ENCODE results near the gene NRIP2. TPM values are rescaled to one million over a fixed set of nuclear protein-coding genes. Genes with fewer than 3 reads are reported as not detected.
A peak's percentile ranks its signal among the peaks of the same experiment; 100 is the strongest.
"Not testable (repeated sequence)": the region's sequence is repeated elsewhere in the genome, so short reads cannot be mapped to it uniquely, and the experiment has no call there.

The NRIP2 gene
- total RNA-seq, 1 donor from 2014 or later = 9.7 TPM

GRCh38 chr12:2876431-2877046 is 41.7 kb upstream of the NRIP2 start:
- Histone ChIP-seq H3K36me3 (no peaks in the 10 kb centered on the region), H3K4me3 (peak overlapping the region; percentile 94 to 99), H3K4me1 (peaks cover 0 to 16% of the 10 kb centered on the region in 2 donors), H3K27ac (peak overlapping the region in 1 of 2 donors; percentile 96), H3K9me3 (no peaks in the 10 kb centered on the region), H3K27me3 (no peaks in the 10 kb centered on the region)
- no peak for TF ChIP-seq CTCF (IDR thresholded peaks at IDR 0.05)
- intact Hi-C loops (cut with DNase I) = loop anchor here (1.0 to 5.0 kb wide), 2 partner anchors 14 to 81 kb away; partner anchors contain the start of genes TEAD4 and TULP3
- no peak for DNase-seq (ENCODE audit: low spot score in 2 of 2)

- H3K9me3 ChIP-seq; H3K36me3 ChIP-seq; intact Hi-C loops (cut with DNase I); H3K27ac ChIP-seq; H3K27me3 ChIP-seq; H3K4me3 ChIP-seq; H3K4me1 ChIP-seq; DNase-seq (ENCODE audit: low spot score in 2 of 2): not testable (repeated sequence)
Measured at GRCh38 chr12:2868986-2869632, 34.3 kb upstream of the NRIP2 start.

- no peak overlapping the region for H3K4me3 ChIP-seq
- intact Hi-C loops (cut with DNase I) = no loop called here
- no peak for TF ChIP-seq CTCF (IDR thresholded peaks at IDR 0.05)
Measured at GRCh38 chr12:2864198-2864597, 29.4 kb upstream of the NRIP2 start.

GRCh38 chr12:2863402-2863801 is 28.6 kb upstream of the NRIP2 start:
- H3K4me3 ChIP-seq = not testable (repeated sequence)

More at GRCh38 chr12:2864198-2864597, 29.4 kb upstream of the NRIP2 start:
- no peak for DNase-seq (ENCODE audit: low spot score in 2 of 2)
- Histone ChIP-seq H3K36me3 (no peaks in the 10 kb centered on the region), H3K4me1 (no peaks in the 10 kb centered on the region), H3K27me3 (no peaks in the 10 kb centered on the region), H3K27ac (no peak overlapping the region), H3K9me3 (no peaks in the 10 kb centered on the region)

GRCh38 chr12:2862876-2863275 is 28.0 kb upstream of the NRIP2 start:
- no peak for TF ChIP-seq CTCF (IDR thresholded peaks at IDR 0.05)
- Histone ChIP-seq H3K9me3 (no peaks in the 10 kb centered on the region), H3K27ac (no peak overlapping the region), H3K27me3 (no peaks in the 10 kb centered on the region), H3K4me1 (no peaks in the 10 kb centered on the region), H3K36me3 (no peaks in the 10 kb centered on the region), H3K4me3 (no peak overlapping the region)
- DNase-seq (ENCODE audit: low spot score in 2 of 2) = no peak
- intact Hi-C loops (cut with DNase I) = no loop called here

More at GRCh38 chr12:2863402-2863801, 28.6 kb upstream of the NRIP2 start:
- DNase-seq (ENCODE audit: low spot score in 2 of 2); H3K27ac ChIP-seq; H3K4me1 ChIP-seq; intact Hi-C loops (cut with DNase I); H3K36me3 ChIP-seq; H3K27me3 ChIP-seq; H3K9me3 ChIP-seq: not testable (repeated sequence)

GRCh38 chr12:2860170-2860569 is 25.3 kb upstream of the NRIP2 start:
- TF ChIP-seq CTCF (IDR thresholded peaks at IDR 0.05) = no peak
- Histone ChIP-seq H3K36me3 (no peaks in the 10 kb centered on the region), H3K27ac (no peak overlapping the region), H3K9me3 (no peaks in the 10 kb centered on the region), H3K27me3 (no peaks in the 10 kb centered on the region), H3K4me3 (no peak overlapping the region), H3K4me1 (no peaks in the 10 kb centered on the region)
- intact Hi-C loops (cut with DNase I) = no loop called here
- DNase-seq (ENCODE audit: low spot score in 2 of 2) = no peak

Data from ascending aorta (tissue), 2 donors.